Measurements from ENCODE around the gene UNK.
A peak's percentile ranks its signal among the peaks of the same experiment; 100 is the strongest.
"Not testable (repeated sequence)": the region's sequence is repeated elsewhere in the genome, so short reads cannot be mapped to it uniquely, and the experiment has no call there.

Gene UNK

GRCh38 chr17:75849724-75850123 is 65.1 kb downstream of the UNK start:
- H3K27ac ChIP-seq, result no peak overlapping the region
- no peak for TF ChIP-seq CTCF (conservative IDR thresholded peaks at IDR 0.05)

- no peak overlapping the region for H3K27ac ChIP-seq
- TF ChIP-seq CTCF (conservative IDR thresholded peaks at IDR 0.05), result no peak
Measured at GRCh38 chr17:75850928-75851692, 66.5 kb downstream of the UNK start.

- not testable (repeated sequence) for H3K27ac ChIP-seq
Measured at GRCh38 chr17:75851693-75851991, 67.0 kb downstream of the UNK start.

- TF ChIP-seq CTCF (conservative IDR thresholded peaks at IDR 0.05), result no peak
- H3K27ac ChIP-seq, result no peak overlapping the region
Measured at GRCh38 chr17:75853433-75853832, 68.8 kb downstream of the UNK start.

GRCh38 chr17:75854101-75854748 is 69.6 kb downstream of the UNK start:
- no peak for TF ChIP-seq CTCF (conservative IDR thresholded peaks at IDR 0.05)
- peak overlapping the region; percentile 96 for H3K27ac ChIP-seq

GRCh38 chr17:75854881-75855309 is 70.3 kb downstream of the UNK start:
- TF ChIP-seq CTCF (conservative IDR thresholded peaks at IDR 0.05), result no peak
- H3K27ac ChIP-seq, result peak overlapping the region; percentile 96

- TF ChIP-seq CTCF (conservative IDR thresholded peaks at IDR 0.05), result peak; percentile 59
- peak within 1 kb of the TSS; percentile 96 for H3K27ac ChIP-seq
Measured at GRCh38 chr17:75855310-75856061, 70.9 kb downstream of the UNK start, which contains the start of gene WBP2. Gene WBP2, minus strand, starts transcription at chr17:75855335. Its CDS starts 38 bp downstream, at chr17:75855297.
